ENCODE data around the gene BGN. TPM values are rescaled to one million over a fixed set of nuclear protein-coding genes. Genes with fewer than 3 reads are reported as not detected.

Gene BGN
- total RNA-seq, 1 experiment from 2014 or later = not detected

DNA sequence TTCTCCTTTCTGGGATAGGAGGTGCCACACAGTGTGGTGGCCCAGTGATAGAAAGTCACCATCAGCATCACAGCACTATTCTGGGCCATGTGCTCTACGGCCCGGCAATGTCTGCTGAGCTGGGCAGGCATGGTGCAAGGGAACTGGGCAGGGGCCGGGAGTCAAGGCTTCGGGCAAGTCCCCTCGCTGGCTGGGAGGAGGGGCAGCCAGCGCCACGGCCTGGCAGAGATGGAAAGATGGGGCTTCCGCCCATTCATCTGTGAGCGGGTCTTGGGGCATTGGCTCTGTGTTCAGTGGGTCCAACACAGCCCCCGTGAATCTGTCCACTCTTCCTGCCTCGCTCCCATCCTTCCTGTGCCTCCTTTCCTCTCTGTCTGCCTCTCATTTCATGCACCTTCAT is 15.6 kb downstream of the BGN start:
- DNase-seq = no peak
- intact Hi-C loops (cut with micrococcal nuclease; ENCODE audit: unreplicated experiment) = no loop called here
- no peak overlapping the region for H3K27ac Mint-ChIP-seq (ENCODE audit: unreplicated experiment)
- no peak overlapping the region for H3K4me3 Mint-ChIP-seq (ENCODE audit: low read depth, unreplicated experiment)
- CTCF ChIA-PET = no interaction called here
- H3K27me3 Mint-ChIP-seq (ENCODE audit: unreplicated experiment) = peaks cover 35% of the 10 kb centered on the region
- no peaks in the 10 kb centered on the region for H3K9me3 Mint-ChIP-seq (ENCODE audit: low read depth, unreplicated experiment)
- TF ChIP-seq, protein P1, sequence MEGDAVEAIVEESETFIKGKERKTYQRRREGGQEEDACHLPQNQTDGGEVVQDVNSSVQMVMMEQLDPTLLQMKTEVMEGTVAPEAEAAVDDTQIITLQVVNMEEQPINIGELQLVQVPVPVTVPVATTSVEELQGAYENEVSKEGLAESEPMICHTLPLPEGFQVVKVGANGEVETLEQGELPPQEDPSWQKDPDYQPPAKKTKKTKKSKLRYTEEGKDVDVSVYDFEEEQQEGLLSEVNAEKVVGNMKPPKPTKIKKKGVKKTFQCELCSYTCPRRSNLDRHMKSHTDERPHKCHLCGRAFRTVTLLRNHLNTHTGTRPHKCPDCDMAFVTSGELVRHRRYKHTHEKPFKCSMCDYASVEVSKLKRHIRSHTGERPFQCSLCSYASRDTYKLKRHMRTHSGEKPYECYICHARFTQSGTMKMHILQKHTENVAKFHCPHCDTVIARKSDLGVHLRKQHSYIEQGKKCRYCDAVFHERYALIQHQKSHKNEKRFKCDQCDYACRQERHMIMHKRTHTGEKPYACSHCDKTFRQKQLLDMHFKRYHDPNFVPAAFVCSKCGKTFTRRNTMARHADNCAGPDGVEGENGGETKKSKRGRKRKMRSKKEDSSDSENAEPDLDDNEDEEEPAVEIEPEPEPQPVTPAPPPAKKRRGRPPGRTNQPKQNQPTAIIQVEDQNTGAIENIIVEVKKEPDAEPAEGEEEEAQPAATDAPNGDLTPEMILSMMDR (IDR thresholded peaks at IDR 0.05; ENCODE audit: unreplicated experiment) = no peak
- H3K36me3 Mint-ChIP-seq (ENCODE audit: insufficient read depth, unreplicated experiment) = peaks cover 5% of the 10 kb centered on the region
- no peaks in the 10 kb centered on the region for H3K4me1 Mint-ChIP-seq (ENCODE audit: low read depth, unreplicated experiment)
- BruUV-seq (replicated peaks) = no TSS peak

DNA sequence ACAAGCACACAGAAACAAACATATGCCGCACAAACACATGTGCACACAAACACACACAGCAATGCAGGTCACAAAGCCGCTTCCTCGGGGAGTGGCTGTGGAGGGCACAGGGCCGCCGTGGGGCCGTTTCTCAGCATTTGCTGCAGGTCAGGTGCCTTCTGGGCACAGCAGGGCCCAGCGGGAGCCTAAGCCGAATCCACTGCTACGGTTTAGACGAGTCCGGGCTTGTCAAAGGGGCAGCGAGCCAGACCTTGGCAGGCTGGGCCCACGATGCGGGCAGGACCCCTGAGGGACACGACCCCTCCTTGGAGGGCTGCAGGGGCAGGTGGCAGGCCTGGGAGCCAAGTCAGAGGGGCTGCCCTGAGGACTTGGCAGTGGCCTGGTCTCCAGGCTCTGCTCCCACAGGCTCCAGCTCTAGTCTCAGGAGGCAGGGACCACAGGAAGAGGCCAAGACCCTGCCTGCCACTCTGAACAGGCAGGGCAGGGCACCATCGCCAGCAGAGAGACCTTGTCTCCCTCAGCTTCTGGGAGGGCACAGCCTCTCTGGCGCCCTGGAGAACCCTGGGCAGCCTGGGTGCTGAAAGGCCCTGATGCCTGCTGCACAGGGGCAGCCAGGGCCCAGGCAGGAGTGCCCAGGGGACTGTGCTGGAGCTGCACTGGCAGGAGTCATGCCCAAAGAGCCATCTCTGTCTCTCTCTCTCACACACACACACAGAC is 17.2 kb downstream of the BGN start:
- BruUV-seq (replicated peaks) = no TSS peak
- DNase-seq = no peak
- TF ChIP-seq, protein P1 (IDR thresholded peaks at IDR 0.05; ENCODE audit: unreplicated experiment) = no peak
- no peak overlapping the region for H3K4me3 Mint-ChIP-seq (ENCODE audit: low read depth, unreplicated experiment)
- CTCF ChIA-PET = no interaction called here
- H3K36me3 Mint-ChIP-seq (ENCODE audit: insufficient read depth, unreplicated experiment) = peaks cover 5% of the 10 kb centered on the region
- H3K9me3 Mint-ChIP-seq (ENCODE audit: low read depth, unreplicated experiment) = no peaks in the 10 kb centered on the region
- no peaks in the 10 kb centered on the region for H3K4me1 Mint-ChIP-seq (ENCODE audit: low read depth, unreplicated experiment)
- no peak overlapping the region for H3K27ac Mint-ChIP-seq (ENCODE audit: unreplicated experiment)
- peaks cover 41% of the 10 kb centered on the region for H3K27me3 Mint-ChIP-seq (ENCODE audit: unreplicated experiment)
- intact Hi-C loops (cut with micrococcal nuclease; ENCODE audit: unreplicated experiment) = no loop called here

DNA sequence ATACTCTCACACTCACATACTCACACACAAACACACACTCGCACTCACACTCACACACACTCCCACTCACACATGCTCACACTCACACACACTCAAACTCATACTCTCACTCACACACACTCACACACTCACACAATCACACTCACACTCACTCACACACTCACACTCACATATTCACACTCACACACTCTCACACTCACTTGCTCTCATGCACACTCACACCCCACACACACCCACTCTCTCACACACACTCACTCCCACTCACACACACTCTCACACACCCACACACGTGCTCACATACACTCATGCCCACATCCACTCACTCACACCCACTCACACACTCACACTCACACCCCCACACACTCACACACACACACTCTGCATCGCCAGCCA is 17.7 kb downstream of the BGN start:
- CTCF ChIA-PET = no interaction called here
- TF ChIP-seq, protein P1 (IDR thresholded peaks at IDR 0.05; ENCODE audit: unreplicated experiment) = no peak

DNA sequence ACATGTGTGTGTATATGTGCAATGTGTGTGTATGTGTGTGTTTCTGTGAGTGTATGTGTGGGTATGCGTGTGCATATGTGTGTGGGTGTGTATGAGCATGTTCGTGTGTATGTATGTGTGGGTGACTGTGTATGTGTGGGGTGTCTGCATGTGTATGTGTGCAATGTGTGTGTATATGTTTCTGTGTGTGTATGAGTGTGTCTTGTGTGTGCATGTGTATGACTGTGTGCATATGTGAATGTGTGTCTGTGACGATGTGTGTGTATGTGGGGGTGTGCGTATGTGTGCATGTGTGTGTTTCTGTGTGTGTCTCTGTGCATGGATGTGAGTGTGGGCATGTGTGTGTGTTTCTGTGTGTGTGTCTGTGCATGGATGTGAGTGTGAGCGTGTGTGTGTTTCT is 18.5 kb downstream of the BGN start:
- intact Hi-C loops (cut with micrococcal nuclease; ENCODE audit: unreplicated experiment) = no loop called here
- no TSS peak for BruUV-seq (replicated peaks)
- Mint-ChIP-seq H3K36me3 (ENCODE audit: insufficient read depth, unreplicated experiment) (no peaks in the 10 kb centered on the region), H3K27ac (ENCODE audit: unreplicated experiment) (no peak overlapping the region), H3K4me1 (ENCODE audit: low read depth, unreplicated experiment) (no peaks in the 10 kb centered on the region), H3K9me3 (ENCODE audit: low read depth, unreplicated experiment) (no peaks in the 10 kb centered on the region), H3K4me3 (ENCODE audit: low read depth, unreplicated experiment) (no peak overlapping the region), H3K27me3 (ENCODE audit: unreplicated experiment) (peaks cover 28% of the 10 kb centered on the region)
- DNase-seq = no peak
- TF ChIP-seq, protein P1 (IDR thresholded peaks at IDR 0.05; ENCODE audit: unreplicated experiment) = no peak
- CTCF ChIA-PET = no interaction called here

More for the DNA sequence above, 17.7 kb downstream of the BGN start:
- intact Hi-C loops (cut with micrococcal nuclease; ENCODE audit: unreplicated experiment) = no loop called here
- BruUV-seq (replicated peaks) = no TSS peak
- DNase-seq = no peak
- H3K27me3 Mint-ChIP-seq (ENCODE audit: unreplicated experiment) = peaks cover 35% of the 10 kb centered on the region
- H3K36me3 Mint-ChIP-seq (ENCODE audit: insufficient read depth, unreplicated experiment) = peaks cover 2% of the 10 kb centered on the region
- H3K4me1 Mint-ChIP-seq (ENCODE audit: low read depth, unreplicated experiment) = no peaks in the 10 kb centered on the region
- H3K9me3 Mint-ChIP-seq (ENCODE audit: low read depth, unreplicated experiment) = no peaks in the 10 kb centered on the region
- no peak overlapping the region for H3K4me3 Mint-ChIP-seq (ENCODE audit: low read depth, unreplicated experiment)
- H3K27ac Mint-ChIP-seq (ENCODE audit: unreplicated experiment) = no peak overlapping the region

Data from Calu3 (cell line).